H1 (cell line): ENCODE measurements around the gene DACT1. TPM values are rescaled to one million over a fixed set of nuclear protein-coding genes. Genes with fewer than 3 reads are reported as not detected.

Experiments used
- CTCF ChIA-PET: fragments of 300-600 bp; sonication (Branson Sonifier 250); formaldehyde crosslinking; loops from one replicate; lab custom pipeline; 2021; ENCODE audit not compliant: partially characterized antibody; lab: Charles Lee
- POLR2A ChIA-PET: fragments of 300-600 bp; sonication (Branson Sonifier 250); formaldehyde crosslinking; loops from one replicate; lab custom pipeline; 2021; ENCODE audit warnings: inconsistent platforms; ENCODE audit not compliant: partially characterized antibody; lab: Charles Lee
- DNase-seq, 2 experiments: peaks; one replicate each; pipeline versions ENCODE4 v3.0.0 to v3.0.0-alpha.2; 2010 to 2022; ENCODE audit warnings: low spot score in 2 of 2, low read depth in 1 of 2, mixed read lengths in 1 of 2
- FAIRE-seq: peaks from 2 replicates; lab custom pipeline; 2011; peaks lifted over from hg19 to GRCh38; lab: Jason Lieb, UNC
- H2AFZ ChIP-seq: 2 replicates; pipeline ENCODE4 v1.8.1; 2012; ENCODE audit warnings: low read length, inconsistent platforms
- H2AK5ac ChIP-seq: 2 replicates; pipeline ENCODE4 v1.6.1; 2013; ENCODE audit warnings: low read depth, low read length
- H2BK120ac ChIP-seq: replicated peaks from 2 replicates; pipeline ENCODE3; 2013; ENCODE audit warnings: low read depth, low read length, inconsistent platforms
- H2BK12ac ChIP-seq: 2 replicates; pipeline ENCODE4 v1.6.1; 2013; ENCODE audit warnings: low read depth, low read length
- H2BK15ac ChIP-seq: 2 replicates; pipeline ENCODE4 v1.6.1; 2013; ENCODE audit warnings: low read length
- H2BK20ac ChIP-seq: 2 replicates; pipeline ENCODE4 v1.6.1; 2013; ENCODE audit warnings: low read length
- H2BK5ac ChIP-seq: 2 replicates; pipeline ENCODE4 v1.6.1; 2013; ENCODE audit warnings: low read depth, low read length
- H3K14ac ChIP-seq: 2 replicates; pipeline ENCODE4 v1.6.1; 2013; ENCODE audit warnings: inconsistent platforms; ENCODE audit not compliant: insufficient read length
- H3K18ac ChIP-seq: 2 replicates; pipeline ENCODE4 v1.6.1; 2013; ENCODE audit warnings: low read length; ENCODE audit errors: extremely low read depth
- H3K23ac ChIP-seq: 2 replicates; pipeline ENCODE4 v1.6.1; 2013; ENCODE audit warnings: inconsistent platforms; ENCODE audit not compliant: insufficient read length
- H3K23me2 ChIP-seq: 2 replicates; pipeline ENCODE4 v1.6.1; 2013; ENCODE audit warnings: low read depth, low read length
- H3K27ac ChIP-seq: 2 replicates; pipeline ENCODE4 v1.6.1; 2011; ENCODE audit warnings: low read depth, low read length, inconsistent platforms
- H3K27me3 ChIP-seq, 4 experiments: replicated peaks in 1 of 4; 1 replicate in 1 of 4; 2 replicates in 3 of 4; pipeline versions ENCODE4 v1.6.1 to v1.8.1; 2011 to 2013; ENCODE audit warnings: low read length in 3 of 4, mild to moderate bottlenecking in 3 of 4, inconsistent platforms in 2 of 4, mixed read lengths in 2 of 4, moderate library complexity in 1 of 4; ENCODE audit not compliant: control insufficient read depth in 3 of 4, insufficient read depth in 3 of 4; ENCODE audit errors: extremely low read depth in 1 of 4
- H3K36me3 ChIP-seq, 4 experiments: 2 replicates each; pipeline versions ENCODE4 v1.6.1 to v1.8.1; 2011 to 2013; ENCODE audit warnings: mild to moderate bottlenecking in 4 of 4, low read length in 3 of 4, moderate library complexity in 2 of 4, control low read depth in 1 of 4, inconsistent platforms in 1 of 4; ENCODE audit not compliant: insufficient read depth in 4 of 4, control insufficient read depth in 2 of 4
- H3K4ac ChIP-seq: replicated peaks from 2 replicates; pipeline ENCODE3; 2013; ENCODE audit warnings: low read length, low read depth, mixed read lengths, inconsistent platforms; ENCODE audit not compliant: insufficient read length
- H3K4me1 ChIP-seq, 4 experiments: replicated peaks in 1 of 4; 1 replicate in 1 of 4; 2 replicates in 3 of 4; pipeline versions ENCODE4 v1.6.1 to v1.8.1; 2011 to 2013; ENCODE audit warnings: low read length in 3 of 4, inconsistent platforms in 2 of 4, mixed read lengths in 1 of 4; ENCODE audit not compliant: insufficient read depth in 4 of 4, control insufficient read depth in 3 of 4
- H3K4me2 ChIP-seq, 2 experiments: 2 replicates each; pipeline versions ENCODE4 v1.6.1 to v1.8.1; 2011 to 2013; ENCODE audit warnings: low read depth in 2 of 2, low read length in 2 of 2, control low read depth in 1 of 2, inconsistent platforms in 1 of 2, mild to moderate bottlenecking in 1 of 2; ENCODE audit not compliant: insufficient read depth in 1 of 2
- H3K4me3 ChIP-seq, 4 experiments: fragments of 200-600, 300-600 bp in 1 of 4; sonication (generic), shearing (Covaris generic), sonication (Bioruptor Twin) in 1 of 4; 2 replicates each; pipeline versions ENCODE4 v1.5.1 to v1.8.1; 2011 to 2016; ENCODE audit warnings: low read length in 4 of 4, low read depth in 3 of 4, control low read depth in 2 of 4, inconsistent platforms in 2 of 4, mild to moderate bottlenecking in 2 of 4, mixed read lengths in 1 of 4, moderate library complexity in 1 of 4; ENCODE audit not compliant: insufficient read depth in 2 of 4; ENCODE audit errors: extremely low read depth in 1 of 4
- H3K56ac ChIP-seq: replicated peaks from 2 replicates; pipeline ENCODE3; 2013; ENCODE audit warnings: low read depth, mild to moderate bottlenecking, mixed read lengths, low read length, inconsistent platforms; ENCODE audit not compliant: insufficient read length
- H3K79me1 ChIP-seq: 2 replicates; pipeline ENCODE4 v1.6.1; 2013; ENCODE audit warnings: low read depth, low read length, control low read depth
- H3K79me2 ChIP-seq, 2 experiments: 2 replicates each; pipeline versions ENCODE4 v1.6.1 to v1.8.1; 2012 to 2013; ENCODE audit warnings: low read length in 2 of 2, mild to moderate bottlenecking in 2 of 2, inconsistent platforms in 1 of 2; ENCODE audit not compliant: insufficient read depth in 2 of 2, control insufficient read depth in 1 of 2
- H3K9ac ChIP-seq, 4 experiments: replicated peaks in 1 of 4; 1 replicate in 1 of 4; 2 replicates in 3 of 4; pipeline versions ENCODE4 v1.6.1 to v1.8.1; 2011 to 2013; ENCODE audit warnings: low read depth in 3 of 4, low read length in 3 of 4, control low read depth in 2 of 4, mild to moderate bottlenecking in 2 of 4, moderate library complexity in 2 of 4, inconsistent platforms in 1 of 4; ENCODE audit errors: extremely low read depth in 1 of 4
- H3K9me3 ChIP-seq, 2 experiments: 2 replicates each; pipeline versions ENCODE4 v1.6.1 to v1.8.1; 2012 to 2013; ENCODE audit warnings: mild to moderate bottlenecking in 2 of 2, moderate library complexity in 2 of 2, control low read depth in 1 of 2, inconsistent platforms in 1 of 2, low read depth in 1 of 2, low read length in 1 of 2, mixed read lengths in 1 of 2; ENCODE audit not compliant: insufficient read depth in 2 of 2
- H4K20me1 ChIP-seq, 2 experiments: replicated peaks in 1 of 2; 2 replicates each; pipeline versions ENCODE3 to v1.8.1; 2011 to 2013; ENCODE audit warnings: inconsistent platforms in 2 of 2, low read length in 2 of 2, mild to moderate bottlenecking in 1 of 2; ENCODE audit not compliant: insufficient read depth in 2 of 2, control insufficient read depth in 1 of 2
- H4K5ac ChIP-seq: 2 replicates; pipeline ENCODE4 v1.6.1; 2013; ENCODE audit warnings: low read length, low read depth, mixed read lengths, inconsistent platforms; ENCODE audit not compliant: insufficient read length
- H4K8ac ChIP-seq: 2 replicates; pipeline ENCODE4 v1.8.0; 2013; ENCODE audit warnings: mild to moderate bottlenecking, moderate library complexity, low read length, inconsistent platforms; ENCODE audit not compliant: insufficient read depth; ENCODE audit errors: extremely low read depth
- H4K91ac ChIP-seq: replicated peaks from 2 replicates; pipeline ENCODE3; 2013; ENCODE audit warnings: low read length, mixed read lengths, inconsistent platforms; ENCODE audit not compliant: insufficient read length
- CREB1 ChIP-seq: IDR thresholded peaks from 2 replicates; pipeline ENCODE4 v1.6.1; 2012; ENCODE audit warnings: inconsistent platforms
- SIRT6 ChIP-seq: IDR thresholded peaks from one replicate; pipeline ENCODE4 v1.7.1; 2012; ENCODE audit warnings: low read length, inconsistent platforms
- TAF1 ChIP-seq: IDR thresholded peaks from 2 replicates; pipeline ENCODE4 v1.6.1; 2011; ENCODE audit warnings: mild to moderate bottlenecking, low read depth, low read length
- TBP ChIP-seq: IDR thresholded peaks from 2 replicates; pipeline ENCODE4 v1.6.1; 2011; ENCODE audit warnings: low read depth, low read length, improper control_type of control experiment
- YY1 ChIP-seq: IDR thresholded peaks from 2 replicates; pipeline ENCODE4 v1.6.1; 2011; ENCODE audit warnings: low read depth, mild to moderate bottlenecking, low read length
- ZNF274 ChIP-seq: IDR thresholded peaks from 2 replicates; pipeline ENCODE4 v1.7.0; 2012; ENCODE audit warnings: low read length, borderline replicate concordance; ENCODE audit errors: extremely low read depth
- WGBS, 2 experiments: shearing (Covaris generic) in 1 of 2; methylation state at CpG; one replicate each; pipeline versions ENCODE4 v1.1.6 to v1.1.7; 2013 to 2015; ENCODE audit warnings: low lambda C conversion rate in 2 of 2, mixed read lengths in 2 of 2, inconsistent platforms in 1 of 2, low coverage in 1 of 2, missing lambda C conversion rate in 1 of 2; ENCODE audit not compliant: insufficient replicate concordance in 2 of 2, insufficient coverage in 1 of 2, insufficient read length in 1 of 2; ENCODE audit errors: extremely low coverage in 1 of 2, missing lambda C conversion rate in 1 of 2; 5-methylcytosine and 5-hydroxymethylcytosine counted together
- polyA plus RNA-seq, 7 experiments: library from polyadenylated mRNA; depleted of rRNA in 3 of 7; stranded (reverse) in 5 of 7; unstranded in 2 of 7; fragments of >200 nt in 5 of 7; fragments of 200-250 nt in 2 of 7; gene quantifications; 1 replicate in 5 of 7; 2 replicates in 1 of 7; 4 replicates in 1 of 7; pipeline versions ENCODE4 v1.2.1 to v1.2.3, GENCODE V29; 2011 to 2013; ENCODE audit warnings: missing spikeins in 2 of 7, mixed read lengths in 2 of 7
- total RNA-seq: library from RNA; stranded (reverse); fragmentation: NEBNext Ultra II Directional; extraction: Animal tissue kit (Norgen Biotek cat#: 25700); gene quantifications from 2 replicates; pipeline ENCODE4 v1.2.1, GENCODE V29; 2021

Gene DACT1
- total and polyA plus RNA-seq, 2 of the 8 experiments (the other 6 are each of a cell fraction or from before 2014, with no cell fraction given) = 3.2 to 29.8 TPM

DNA sequence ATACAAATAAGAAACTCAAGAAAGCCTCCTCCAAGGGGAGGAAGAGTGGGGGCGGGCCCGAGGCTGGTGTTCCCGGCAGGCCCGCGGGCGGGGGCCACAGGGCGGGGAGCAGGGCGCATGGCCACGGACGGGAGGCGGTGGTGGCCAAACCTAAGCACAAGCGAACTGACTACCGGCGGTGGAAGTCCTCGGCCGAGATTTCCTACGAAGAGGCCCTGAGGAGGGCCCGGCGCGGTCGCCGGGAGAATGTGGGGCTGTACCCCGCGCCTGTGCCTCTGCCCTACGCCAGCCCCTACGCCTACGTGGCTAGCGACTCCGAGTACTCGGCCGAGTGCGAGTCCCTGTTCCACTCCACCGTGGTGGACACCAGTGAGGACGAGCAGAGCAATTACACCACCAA, 8.7 kb downstream of the DACT1 start:
- Histone ChIP-seq H2AK5ac (no peak overlapping the region), H3K27me3 (no peaks in the 10 kb centered on the region), H4K8ac (no peak overlapping the region), H4K20me1 (peaks cover 0 to 1% of the 10 kb centered on the region in 2 experiments), H3K23ac (no peak overlapping the region), H2BK12ac (no peak overlapping the region), H3K18ac (no peak overlapping the region), H3K79me2 (no peaks in the 10 kb centered on the region), H3K23me2 (no peaks in the 10 kb centered on the region), H3K14ac (no peak overlapping the region), H2BK120ac (no peak overlapping the region), H2BK15ac (no peak overlapping the region), H2BK20ac (no peak overlapping the region), H2BK5ac (no peak overlapping the region), H3K9me3 (no peaks in the 10 kb centered on the region; a peak in 1 of 4 replicates), H2AFZ (no peak overlapping the region), H3K4me1 (no peaks in the 10 kb centered on the region), H3K36me3 (peaks cover 0 to 5% (median 2%) of the 10 kb centered on the region in 4 experiments; a peak in 2 of 8 replicates), H4K5ac (no peak overlapping the region), H3K4me2 (no peak overlapping the region), H3K79me1 (no peaks in the 10 kb centered on the region), H3K27ac (no peak overlapping the region), H3K9ac (no peak overlapping the region), H3K56ac (no peak overlapping the region), H3K4ac (no peak overlapping the region), H4K91ac (no peak overlapping the region), H3K4me3 (no peak overlapping the region)
- WGBS, 2 experiments = 92% methylated on average over 17 of the region's 34 CpGs; no CpG with 5 or more reads in 1 of the 2 experiments
- POLR2A ChIA-PET = no interaction called here
- no peak for TF ChIP-seq ZNF274
- TF ChIP-seq YY1 = no peak
- no peak for TF ChIP-seq TBP
- no peak for TF ChIP-seq CREB1
- no peak for TF ChIP-seq SIRT6
- no peak for TF ChIP-seq TAF1
- FAIRE-seq (no peak), DNase-seq (no peak)
- CTCF ChIA-PET = no interaction called here
